Uterine smooth muscle cell (primary cell): Measurements from ENCODE around the gene DCST2. TPM values are rescaled to one million over a fixed set of nuclear protein-coding genes. Genes with fewer than 3 reads are reported as not detected.

ENCODE experiments used
- total RNA-seq: library from RNA; depleted of rRNA; stranded (reverse); fragments of >200 nt; gene quantifications from 2 replicates; pipeline ENCODE4 v1.2.3, GENCODE V29; 2014

DCST2 gene
- 0.11 TPM in 1 of 2 replicates, not detected in the other for total RNA-seq

DNA sequence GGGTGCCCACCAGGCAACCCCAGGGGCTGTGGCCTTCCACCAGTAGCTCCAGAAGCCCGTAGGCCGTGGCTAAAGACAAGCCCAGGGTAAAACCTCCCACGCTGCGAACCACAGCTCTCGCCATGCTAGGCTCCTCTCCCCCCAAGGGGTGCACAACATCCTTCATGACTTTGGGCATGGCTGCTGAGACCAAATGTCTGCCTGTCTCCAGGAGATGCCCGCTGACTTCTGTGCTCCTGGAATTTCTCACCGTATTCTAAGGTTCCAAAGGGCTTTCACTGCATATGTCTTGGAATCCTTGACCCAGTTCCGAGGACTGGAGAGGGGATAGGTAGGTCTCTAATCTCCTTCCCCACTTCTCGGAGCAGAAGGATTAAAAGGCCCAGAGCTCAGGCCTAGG is at the start of gene DCST2, which contains the start of gene DCST1:
DCST2 (minus strand) TSS at position 258 of the 400 bp plus-strand sequence; CDS start at position 178, 80 bp downstream.
DCST1 (plus strand) TSS at position 301 of the 400 bp plus-strand sequence. CDS start 213 bp downstream, outside the sequence.

DNA sequence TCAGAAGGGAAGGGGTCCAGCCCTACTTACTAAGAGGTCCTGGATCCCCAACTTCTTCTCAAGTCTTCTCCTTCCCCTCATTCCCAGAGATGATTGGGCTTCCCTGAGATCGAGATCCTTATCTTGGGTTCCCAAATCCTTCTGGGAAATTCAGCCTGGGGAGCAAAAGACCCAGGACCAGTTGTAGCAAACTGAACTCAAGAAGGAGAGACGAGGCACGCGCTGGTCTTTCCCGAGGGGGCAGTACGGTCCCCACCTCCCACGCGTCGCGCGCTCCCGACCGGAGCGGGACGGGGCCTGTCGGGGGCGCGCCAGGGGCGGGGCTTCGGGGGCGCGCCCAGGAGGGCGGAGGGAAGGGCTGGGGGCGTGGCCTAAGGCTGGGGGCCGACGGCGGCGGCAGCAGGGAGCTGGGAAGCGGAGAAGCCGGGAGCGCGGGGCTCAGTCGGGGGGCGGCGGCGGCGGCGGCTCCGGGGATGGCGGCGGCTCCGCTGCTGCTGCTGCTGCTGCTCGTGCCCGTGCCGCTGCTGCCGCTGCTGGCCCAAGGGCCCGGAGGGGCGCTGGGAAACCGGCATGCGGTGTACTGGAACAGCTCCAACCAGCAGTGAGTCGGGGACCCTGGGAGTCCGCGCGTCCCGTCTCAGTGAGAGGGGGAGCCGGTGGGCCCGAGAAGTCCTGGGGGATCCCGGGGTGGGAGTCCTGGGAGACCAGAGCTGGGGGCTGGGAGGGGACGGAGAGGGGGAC is 45.1 kb upstream of the DCST2 start, which contains the start of gene EFNA3:
EFNA3 (plus strand) TSS at position 369 of the 741 bp plus-strand sequence; CDS start at position 474, 105 bp downstream.

DNA sequence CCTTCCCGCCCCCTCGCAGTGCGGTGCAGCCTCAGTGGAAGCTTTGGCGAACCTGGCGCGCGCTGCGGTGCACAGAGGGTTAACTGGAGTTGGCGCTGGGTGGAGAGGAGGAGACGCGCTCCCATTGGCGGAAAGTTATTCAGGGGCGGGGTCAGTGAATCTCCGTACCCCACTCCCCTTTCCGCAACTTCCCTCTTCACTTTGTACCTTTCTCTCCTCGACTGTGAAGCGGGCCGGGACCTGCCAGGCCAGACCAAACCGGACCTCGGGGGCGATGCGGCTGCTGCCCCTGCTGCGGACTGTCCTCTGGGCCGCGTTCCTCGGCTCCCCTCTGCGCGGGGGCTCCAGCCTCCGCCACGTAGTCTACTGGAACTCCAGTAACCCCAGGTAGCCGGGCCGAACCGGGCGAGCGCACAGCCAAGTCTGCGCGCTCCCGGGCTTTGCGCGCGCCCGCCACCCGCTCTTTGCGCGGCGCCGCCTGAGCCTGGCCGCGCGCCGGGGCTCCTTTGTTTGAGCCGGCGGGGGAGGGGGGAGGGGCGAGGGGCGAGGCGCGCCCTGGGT is 30.0 kb upstream of the DCST2 start, which contains the start of gene EFNA4:
EFNA4 (plus strand) TSS at position 191 of the 561 bp plus-strand sequence; CDS start at position 275, 84 bp downstream.

DNA sequence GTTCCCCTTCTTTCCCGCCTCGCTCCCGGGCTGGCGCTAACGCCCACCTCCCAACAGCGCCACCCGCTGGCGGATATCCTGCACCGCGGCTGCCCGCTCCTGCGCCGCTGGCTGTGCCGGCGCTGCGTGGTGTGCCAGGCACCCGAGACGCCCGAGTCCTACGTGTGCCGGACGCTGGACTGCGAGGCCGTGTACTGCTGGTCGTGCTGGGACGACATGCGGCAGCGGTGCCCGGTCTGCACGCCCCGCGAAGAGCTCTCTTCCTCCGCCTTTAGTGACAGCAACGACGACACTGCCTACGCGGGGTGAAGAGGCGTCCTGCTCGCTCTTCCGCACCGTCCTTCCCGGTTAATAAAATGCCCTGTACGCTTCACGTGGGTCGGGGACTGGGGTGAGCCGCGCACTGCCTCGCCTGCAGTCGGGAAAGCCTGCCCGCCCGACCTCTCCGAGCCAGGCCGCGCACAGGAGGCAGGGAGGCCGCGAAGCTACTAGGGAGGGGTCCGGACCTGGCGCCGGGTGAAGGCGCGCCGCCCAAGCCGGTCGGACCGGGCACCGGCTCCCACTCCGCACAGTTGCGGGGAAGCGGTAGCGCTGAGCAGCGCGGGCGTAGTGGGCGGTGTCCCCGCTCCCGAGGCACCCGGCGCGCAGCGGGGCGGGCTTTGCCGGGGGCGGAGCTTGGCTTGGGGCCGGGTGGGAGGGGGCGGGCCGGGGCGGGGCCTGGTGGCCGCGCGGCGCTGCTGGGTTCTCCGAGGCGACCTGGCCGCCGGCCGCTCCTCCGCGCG is 17.2 kb upstream of the DCST2 start, which contains the start of gene ADAM15:
ADAM15 (plus strand) TSS at position 757 of the 782 bp plus-strand sequence. CDS start 71 bp downstream, outside the sequence.

DNA sequence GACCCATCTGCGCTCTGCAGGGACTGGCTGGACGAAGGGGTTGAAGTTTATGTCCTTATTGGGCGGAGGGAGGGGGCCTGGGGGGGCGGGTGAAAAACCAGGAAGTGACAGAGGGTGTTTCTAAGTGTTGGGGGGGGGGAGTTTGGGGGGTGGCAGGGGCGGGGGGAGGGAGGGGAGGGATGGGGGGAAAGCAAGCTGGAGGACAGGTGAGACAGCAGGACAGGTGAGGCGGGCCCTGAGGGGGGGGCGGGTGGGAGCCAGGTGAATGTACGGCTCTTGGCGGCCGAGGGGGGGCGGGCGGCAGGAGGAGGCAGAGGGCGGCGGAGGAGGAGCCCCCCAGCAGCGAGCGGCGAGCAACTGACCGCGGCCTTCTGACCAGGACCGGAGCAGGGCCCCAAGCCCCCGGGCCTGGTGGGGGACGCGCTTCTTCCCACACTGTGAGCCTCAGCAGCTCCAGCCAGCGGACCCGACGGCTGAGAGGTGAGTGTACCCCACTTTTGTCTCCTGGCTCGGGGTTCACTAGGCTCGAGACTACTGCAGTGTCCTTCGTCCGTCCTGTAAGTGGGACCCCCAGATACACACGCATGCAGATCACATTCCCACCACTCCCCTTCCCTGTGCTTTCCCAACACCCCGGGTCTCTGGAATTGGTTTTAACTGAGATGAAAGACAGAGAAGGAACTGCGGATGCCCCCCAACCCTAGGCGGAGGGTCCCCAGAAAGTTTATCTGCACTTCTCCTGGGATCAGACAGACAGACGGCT is 30.9 kb downstream of the DCST2 start, which contains the start of gene ZBTB7B:
ZBTB7B (plus strand) TSS at position 339 of the 763 bp plus-strand sequence. CDS start 11,859 bp downstream, outside the sequence.

DNA sequence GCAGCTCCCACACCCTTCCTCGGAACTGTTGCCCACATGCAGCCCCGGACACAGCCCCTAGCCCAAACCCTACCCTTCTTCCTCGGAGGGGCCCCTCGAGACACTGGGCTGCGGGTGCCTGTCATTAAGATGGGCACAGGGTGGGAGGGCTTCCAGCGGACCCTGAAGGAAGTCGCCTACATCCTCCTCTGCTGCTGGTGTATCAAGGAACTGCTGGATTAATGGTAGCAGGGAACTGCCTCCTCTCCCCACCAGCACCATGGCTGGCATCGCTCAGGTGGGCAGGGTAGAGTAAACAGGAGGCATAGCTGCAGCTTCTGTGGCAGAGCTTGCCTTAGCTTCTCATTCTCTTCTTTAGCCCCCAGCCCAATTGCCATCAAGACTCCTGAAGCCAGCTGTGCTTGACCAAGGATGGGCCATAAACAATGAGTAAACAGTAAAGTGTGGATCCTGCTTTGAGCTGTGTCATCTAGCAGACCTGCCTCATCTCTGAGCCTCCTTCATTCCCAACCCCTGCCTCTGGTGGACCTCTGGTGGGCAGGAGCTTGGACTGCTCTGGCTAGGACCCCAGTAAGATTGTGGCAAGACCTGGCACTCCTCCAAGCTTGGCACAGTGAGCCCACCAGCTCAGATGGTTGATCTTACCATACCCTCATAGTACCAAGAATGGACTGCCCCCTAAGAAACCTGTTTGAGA is 39.9 kb downstream of the DCST2 start, which contains the start of gene LENEP:
LENEP (plus strand) TSS at position 15 of the 697 bp plus-strand sequence; CDS start at position 37, 22 bp downstream.

DNA sequence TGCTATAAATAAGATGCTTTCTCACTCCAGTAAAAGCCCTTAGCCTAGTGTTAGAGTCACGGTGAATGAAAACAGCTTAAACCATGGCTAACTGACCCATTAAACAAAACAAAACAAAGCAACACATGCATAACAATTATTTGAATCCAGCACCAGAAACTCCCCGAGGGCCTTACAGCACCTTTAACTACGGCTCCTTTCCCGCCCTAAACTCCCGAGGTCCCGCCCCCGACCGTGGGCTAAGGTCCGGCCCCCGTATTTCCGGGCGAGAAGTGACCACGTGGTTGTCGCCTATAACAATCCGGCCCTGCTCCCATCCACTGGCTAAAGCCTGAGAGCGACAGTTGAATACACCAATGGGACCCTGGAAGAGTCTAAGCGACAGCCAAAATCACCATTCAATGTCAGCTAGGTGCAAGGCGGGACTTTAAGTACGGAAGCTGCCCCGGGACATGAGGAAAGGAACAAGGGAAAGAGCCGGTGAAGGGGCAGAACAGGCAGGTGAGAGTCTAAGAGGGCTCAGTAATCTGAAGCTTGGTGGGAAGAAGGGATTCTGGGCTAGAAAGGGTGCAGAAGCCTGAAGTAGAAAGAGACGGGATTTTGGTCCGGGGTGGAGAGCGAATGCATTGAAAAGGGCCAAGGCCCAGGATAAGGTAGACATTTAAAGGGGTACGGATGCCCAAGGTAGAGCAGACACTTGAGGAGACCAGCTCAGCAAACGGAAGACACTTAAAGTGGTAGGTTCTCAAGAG is 50.5 kb downstream of the DCST2 start, which contains the start of gene FLAD1:
FLAD1 (plus strand) TSS at position 448 of the 752 bp plus-strand sequence. CDS start 351 bp downstream, outside the sequence.

DNA sequence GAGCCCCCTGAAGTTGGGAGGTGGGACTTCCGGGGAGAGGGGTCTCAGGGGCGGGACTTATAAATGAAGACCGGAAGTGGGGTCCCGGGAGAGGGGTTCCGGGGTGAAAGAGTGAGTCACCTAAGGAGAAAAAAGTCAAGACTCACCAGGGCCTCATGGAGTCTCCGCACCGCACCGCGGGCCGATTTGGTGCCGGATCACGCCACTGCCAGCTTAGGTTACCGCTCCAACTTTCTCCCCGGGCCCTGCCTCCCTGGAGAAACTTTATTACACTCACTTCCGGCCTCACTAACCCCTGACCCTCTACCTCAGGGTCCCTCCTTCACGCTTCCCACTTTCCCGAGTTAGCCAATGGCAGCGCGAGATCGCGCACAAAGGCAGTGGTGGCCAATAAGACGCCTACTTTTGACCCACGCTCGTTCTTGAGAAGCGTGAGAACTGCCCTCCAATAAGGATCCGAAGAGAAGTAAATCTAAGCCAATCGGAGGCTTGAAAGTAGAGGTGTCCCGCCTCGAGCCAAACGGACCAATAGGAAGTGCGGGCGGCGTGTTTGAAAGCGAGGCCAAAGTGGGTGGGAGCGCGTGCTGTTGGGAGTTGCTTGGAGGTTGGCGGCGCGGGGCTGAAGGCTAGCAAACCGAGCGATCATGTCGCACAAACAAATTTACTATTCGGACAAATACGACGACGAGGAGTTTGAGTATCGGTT is 59.3 kb downstream of the DCST2 start, which contains the start of gene CKS1B:
CKS1B (plus strand) TSS at position 580 of the 706 bp plus-strand sequence; CDS start at position 645, 65 bp downstream.

DNA sequence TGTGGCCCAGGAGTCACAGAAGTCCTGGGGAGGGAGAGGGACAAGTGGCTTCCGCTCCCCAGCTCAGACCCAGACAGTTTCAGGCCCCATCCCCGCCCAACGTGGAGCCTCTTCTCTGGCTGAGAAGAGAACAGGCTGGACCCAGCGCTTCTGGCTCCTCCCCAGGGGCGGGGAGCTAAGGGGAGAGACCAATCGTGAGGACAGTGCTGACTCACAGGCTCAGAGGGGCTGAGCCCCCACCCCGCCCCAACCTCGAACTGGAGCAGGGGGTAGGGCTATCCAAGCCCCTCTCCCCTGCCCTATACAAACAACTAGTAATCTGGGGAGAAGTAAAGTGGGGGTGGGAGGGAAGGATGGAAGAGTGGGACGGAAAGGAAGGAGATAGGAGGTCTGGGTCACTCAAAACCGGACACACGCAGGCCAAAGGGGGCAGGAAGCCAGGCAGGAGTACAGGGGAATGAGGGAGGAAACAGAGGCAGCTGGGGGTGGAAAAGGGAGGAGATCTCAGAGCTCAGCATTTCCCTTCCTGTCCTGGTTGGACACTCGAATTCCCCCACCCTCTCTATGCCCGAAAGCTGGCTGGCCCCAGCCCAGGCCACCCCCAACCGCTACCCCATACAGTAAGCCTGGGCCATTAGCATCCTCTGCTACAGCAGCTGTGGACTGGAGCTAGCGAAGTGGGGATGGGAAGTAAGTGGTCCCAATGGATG is 62.8 kb downstream of the DCST2 start, which contains the start of gene SHC1:
SHC1 (minus strand) TSS at position 117 of the 710 bp plus-strand sequence. CDS start 221 bp downstream, outside the sequence.

Other genes starting within 250 kb of the DCST2 start
- under 0.01 TPM in 2 replicates for gene KCNN3, start 163.5 kb downstream of the DCST2 start, total RNA-seq
- 6.9 and 9.6 TPM in 2 replicates for gene PMVK, start 97.1 kb downstream of the DCST2 start, total RNA-seq
- gene PBXIP1, start 77.7 kb downstream of the DCST2 start, total RNA-seq: 28.8 and 102 TPM in 2 replicates
- gene PYGO2, start 72.0 kb downstream of the DCST2 start, total RNA-seq: 8.6 and 9.5 TPM in 2 replicates
- gene SHC1, start 63.0 kb downstream of the DCST2 start, total RNA-seq: 161 and 222 TPM in 2 replicates
- 77.5 and 224 TPM in 2 replicates for gene CKS1B, start 59.1 kb downstream of the DCST2 start, total RNA-seq
- 16.2 and 19.6 TPM in 2 replicates for gene FLAD1, start 50.4 kb downstream of the DCST2 start, total RNA-seq
- gene LENEP, start 40.2 kb downstream of the DCST2 start, total RNA-seq: 1.00 TPM in 1 of 2 replicates, not detected in the other
- gene ZBTB7B, start 31.0 kb downstream of the DCST2 start, total RNA-seq: 11.4 and 22.7 TPM in 2 replicates
- gene DCST1, start within 50 bp of the DCST2 start, total RNA-seq: not detected in 2 replicates
- 56.7 and 69.5 TPM in 2 replicates for gene ADAM15, start 17.5 kb upstream of the DCST2 start, total RNA-seq
- 1.7 and 2.9 TPM in 2 replicates for gene EFNA4, start 30.0 kb upstream of the DCST2 start, total RNA-seq
- gene EFNA3, start 45.1 kb upstream of the DCST2 start, total RNA-seq: 0.22 and 0.50 TPM in 2 replicates
- 0.22 and 0.75 TPM in 2 replicates for gene EFNA1, start 94.1 kb upstream of the DCST2 start, total RNA-seq
- gene SLC50A1, start 102.1 kb upstream of the DCST2 start, total RNA-seq: 19.7 and 37.7 TPM in 2 replicates
- gene DPM3, start 106.8 kb upstream of the DCST2 start, total RNA-seq: 34.1 and 42.9 TPM in 2 replicates
- gene KRTCAP2, start 139.5 kb upstream of the DCST2 start, total RNA-seq: 77.0 and 88.1 TPM in 2 replicates
- 3.9 and 4.9 TPM in 2 replicates for gene TRIM46, start 140.1 kb upstream of the DCST2 start, total RNA-seq
- 28.8 and 46.6 TPM in 2 replicates for gene THBS3, start 174.1 kb upstream of the DCST2 start, total RNA-seq
- gene MTX1, start 174.9 kb upstream of the DCST2 start, total RNA-seq: 40.0 and 50.5 TPM in 2 replicates
- 7.6 and 9.6 TPM in 2 replicates for gene ENTREP3, start 221.7 kb upstream of the DCST2 start, total RNA-seq
- gene SCAMP3, start 228.6 kb upstream of the DCST2 start, total RNA-seq: 31.7 and 43.9 TPM in 2 replicates
- gene CLK2, start 239.7 kb upstream of the DCST2 start, total RNA-seq: 30.5 and 32.0 TPM in 2 replicates
- gene HCN3, start 243.7 kb upstream of the DCST2 start, total RNA-seq: 0.89 and 1.4 TPM in 2 replicates